ENCODE results near the gene B4GALNT2.
"Not testable (repeated sequence)": the region's sequence is repeated elsewhere in the genome, so short reads cannot be mapped to it uniquely, and the experiment has no call there.

The B4GALNT2 gene

DNA sequence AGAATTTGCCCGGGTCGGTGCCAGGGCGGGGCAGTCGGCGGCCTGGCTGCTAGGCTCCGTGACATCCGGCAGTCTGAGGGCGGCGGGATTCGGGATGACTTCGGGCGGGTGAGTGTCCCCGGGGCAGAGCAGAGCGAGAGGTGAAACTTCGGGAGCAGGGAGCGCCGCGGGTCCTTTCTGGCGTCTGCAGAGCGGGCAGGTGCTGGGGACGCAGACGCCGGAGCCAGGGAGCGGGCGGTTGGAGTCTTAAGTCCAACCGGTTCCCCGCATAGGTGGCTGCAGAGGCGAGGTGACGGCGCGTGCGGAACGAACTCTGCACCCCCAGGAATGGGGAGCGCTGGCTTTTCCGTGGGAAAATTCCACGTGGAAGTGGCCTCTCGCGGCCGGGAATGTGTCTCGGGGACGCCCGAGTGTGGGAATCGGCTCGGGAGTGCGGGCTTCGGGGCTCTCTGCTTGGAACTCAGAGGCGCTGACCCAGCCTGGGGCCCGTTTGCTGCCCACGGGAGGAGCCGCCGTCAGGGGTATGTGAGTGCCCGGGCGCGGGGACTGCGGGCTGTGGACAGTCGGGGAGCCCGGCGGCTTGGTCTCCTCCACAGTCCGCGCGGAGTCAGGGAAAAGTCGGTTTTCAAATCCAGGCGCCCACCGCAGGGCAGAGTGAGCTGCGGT is at the start of gene B4GALNT2:
TSS of gene B4GALNT2 (plus strand) at position 71 of the 666 bp plus-strand sequence. CDS start at position 95, 24 bp downstream.
- TF ChIP-seq, protein P1, sequence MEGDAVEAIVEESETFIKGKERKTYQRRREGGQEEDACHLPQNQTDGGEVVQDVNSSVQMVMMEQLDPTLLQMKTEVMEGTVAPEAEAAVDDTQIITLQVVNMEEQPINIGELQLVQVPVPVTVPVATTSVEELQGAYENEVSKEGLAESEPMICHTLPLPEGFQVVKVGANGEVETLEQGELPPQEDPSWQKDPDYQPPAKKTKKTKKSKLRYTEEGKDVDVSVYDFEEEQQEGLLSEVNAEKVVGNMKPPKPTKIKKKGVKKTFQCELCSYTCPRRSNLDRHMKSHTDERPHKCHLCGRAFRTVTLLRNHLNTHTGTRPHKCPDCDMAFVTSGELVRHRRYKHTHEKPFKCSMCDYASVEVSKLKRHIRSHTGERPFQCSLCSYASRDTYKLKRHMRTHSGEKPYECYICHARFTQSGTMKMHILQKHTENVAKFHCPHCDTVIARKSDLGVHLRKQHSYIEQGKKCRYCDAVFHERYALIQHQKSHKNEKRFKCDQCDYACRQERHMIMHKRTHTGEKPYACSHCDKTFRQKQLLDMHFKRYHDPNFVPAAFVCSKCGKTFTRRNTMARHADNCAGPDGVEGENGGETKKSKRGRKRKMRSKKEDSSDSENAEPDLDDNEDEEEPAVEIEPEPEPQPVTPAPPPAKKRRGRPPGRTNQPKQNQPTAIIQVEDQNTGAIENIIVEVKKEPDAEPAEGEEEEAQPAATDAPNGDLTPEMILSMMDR (IDR thresholded peaks at IDR 0.05; ENCODE audit: borderline replicate concordance, control extremely low read depth, extremely low read depth, insufficient read depth, missing control alignments), result no peak
- in situ Hi-C loops (cut with MboI; ENCODE audit: low sequenced_read_pairs, unreplicated experiment), result no loop called here
- peak; percentile 39 for DNase-seq (ENCODE audit: low spot score)

GRCh38 chr17:49085046-49085445 is 47.5 kb upstream of the B4GALNT2 start:
- in situ Hi-C loops (cut with MboI; ENCODE audit: low sequenced_read_pairs, unreplicated experiment); DNase-seq (ENCODE audit: low spot score): not testable (repeated sequence)

DNA sequence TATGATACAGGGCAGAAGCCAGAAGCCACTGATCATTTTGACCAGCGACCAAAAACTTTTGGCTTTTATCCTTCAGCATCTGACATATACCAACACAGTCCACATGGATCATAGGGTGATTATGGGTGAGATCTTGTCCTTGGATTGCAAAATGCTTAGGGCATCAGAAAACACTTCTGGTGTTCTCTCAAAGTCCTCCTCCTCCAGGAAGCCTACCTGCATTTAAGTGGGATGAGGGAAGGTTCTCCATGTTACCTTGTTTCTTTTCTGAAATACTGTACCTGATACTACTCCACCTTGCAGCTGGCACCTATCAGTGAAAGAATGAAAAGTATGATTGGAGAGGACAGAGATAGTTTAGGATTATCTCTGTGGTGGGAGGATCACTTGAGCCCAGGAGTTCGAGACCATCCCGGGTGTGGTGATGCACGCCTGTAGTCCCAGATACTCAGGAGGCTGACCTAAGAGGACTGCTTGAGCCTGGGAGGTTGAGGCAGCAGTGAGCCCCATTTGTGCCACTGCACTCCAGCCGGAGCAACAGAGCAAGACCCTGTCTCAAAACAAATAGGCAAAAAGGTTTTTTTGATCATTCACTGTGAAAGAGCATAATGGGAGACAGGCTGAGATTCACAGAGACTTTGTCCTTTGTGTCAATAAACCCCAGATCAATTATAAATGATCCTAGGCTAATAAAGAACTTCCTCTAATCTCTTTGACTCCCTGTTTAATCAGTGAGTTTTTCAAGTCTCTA is 46.8 kb upstream of the B4GALNT2 start:
- no peak for DNase-seq (ENCODE audit: low spot score)
- TF ChIP-seq, protein P1 (IDR thresholded peaks at IDR 0.05; ENCODE audit: borderline replicate concordance, control extremely low read depth, extremely low read depth, insufficient read depth, missing control alignments), result no peak
- in situ Hi-C loops (cut with MboI; ENCODE audit: low sequenced_read_pairs, unreplicated experiment), result no loop called here

- TF ChIP-seq, protein P1 (IDR thresholded peaks at IDR 0.05; ENCODE audit: borderline replicate concordance, control extremely low read depth, extremely low read depth, insufficient read depth, missing control alignments), result no peak
- DNase-seq (ENCODE audit: low spot score), result no peak
- in situ Hi-C loops (cut with MboI; ENCODE audit: low sequenced_read_pairs, unreplicated experiment), result no loop called here
Measured at GRCh38 chr17:49086316-49086605, 46.3 kb upstream of the B4GALNT2 start.

GRCh38 chr17:49086649-49087048 is 45.9 kb upstream of the B4GALNT2 start:
- DNase-seq (ENCODE audit: low spot score), result no peak
- in situ Hi-C loops (cut with MboI; ENCODE audit: low sequenced_read_pairs, unreplicated experiment), result no loop called here
- TF ChIP-seq, protein P1 (IDR thresholded peaks at IDR 0.05; ENCODE audit: borderline replicate concordance, control extremely low read depth, extremely low read depth, insufficient read depth, missing control alignments), result no peak

DNA sequence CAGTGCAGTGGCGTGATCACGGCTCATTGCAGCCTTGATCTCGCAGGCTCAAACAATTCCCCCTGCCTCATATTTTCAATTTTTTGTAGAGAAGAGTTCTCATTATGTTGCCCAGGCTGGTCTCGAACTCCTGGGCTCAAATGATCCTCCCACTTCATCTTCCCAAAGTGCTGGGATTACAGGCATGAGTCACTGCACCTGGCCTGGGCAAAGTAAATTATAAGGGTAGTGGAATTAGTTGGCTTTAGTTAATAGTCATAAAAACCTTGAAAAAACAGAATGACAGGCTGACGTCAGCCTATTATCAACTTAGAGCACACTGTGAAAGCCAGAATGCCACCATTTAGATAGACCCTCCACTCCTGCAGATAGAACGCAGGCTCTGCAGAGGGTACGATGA is 43.5 kb upstream of the B4GALNT2 start:
- DNase-seq (ENCODE audit: low spot score), result no peak
- TF ChIP-seq, protein P1 (IDR thresholded peaks at IDR 0.05; ENCODE audit: borderline replicate concordance, control extremely low read depth, extremely low read depth, insufficient read depth, missing control alignments), result no peak
- in situ Hi-C loops (cut with MboI; ENCODE audit: low sequenced_read_pairs, unreplicated experiment), result no loop called here

GRCh38 chr17:49090878-49091594 is 41.5 kb upstream of the B4GALNT2 start:
- no peak for DNase-seq (ENCODE audit: low spot score)
- TF ChIP-seq, protein P1 (IDR thresholded peaks at IDR 0.05; ENCODE audit: borderline replicate concordance, control extremely low read depth, extremely low read depth, insufficient read depth, missing control alignments), result no peak
- in situ Hi-C loops (cut with MboI; ENCODE audit: low sequenced_read_pairs, unreplicated experiment), result no loop called here

Measured in GM13976 (cell line).